K562 (cell line): ENCODE results near the gene IGSF21. TPM values are rescaled to one million over a fixed set of nuclear protein-coding genes. Genes with fewer than 3 reads are reported as not detected.

Experiments used
- E2F5 ChIP-seq: sonication (generic); formaldehyde crosslinking; IDR thresholded peaks from 2 replicates; pipeline ENCODE4 v1.8.0; 2022; ENCODE audit warnings: mild to moderate bottlenecking, missing genetic modification reagents
- GTF2F1 ChIP-seq: IDR thresholded peaks from 2 replicates; pipeline ENCODE4 v1.6.1; 2011; ENCODE audit warnings: low read depth, low read length, improper control_type of control experiment
- MBD1 ChIP-seq: fragments of 250-450 bp; sonication (Bioruptor Pico); IDR thresholded peaks from 2 replicates; pipeline ENCODE4 v1.8.0; 2022; ENCODE audit warnings: inconsistent platforms
- MTA2 ChIP-seq: fragments of 450-650 bp; IDR thresholded peaks from 2 replicates; pipeline ENCODE4 v1.6.1; 2016; ENCODE audit warnings: low read depth
- PHF8 ChIP-seq: fragments of 200-600 bp; sonication (generic); IDR thresholded peaks from 2 replicates; pipeline ENCODE4 v1.6.1; 2012; ENCODE audit warnings: mixed run types, mild to moderate bottlenecking, inconsistent platforms, low read length, moderate library complexity, borderline replicate concordance
- RCOR1 ChIP-seq, 2 experiments: IDR thresholded peaks; 2 replicates each; pipeline ENCODE4 v1.6.1; 2012; ENCODE audit warnings: low read depth in 2 of 2, low read length in 2 of 2, borderline replicate concordance in 1 of 2, improper control_type of control experiment in 1 of 2
- SIX5 ChIP-seq, 2 experiments: IDR thresholded peaks; 2 replicates each; pipeline ENCODE4 v1.6.1; 2011; ENCODE audit warnings: low read length in 2 of 2, borderline replicate concordance in 1 of 2, low read depth in 1 of 2, mild to moderate bottlenecking in 1 of 2, moderate library complexity in 1 of 2; ENCODE audit not compliant: insufficient read depth in 1 of 2
- SMAD1 ChIP-seq: fragments of 150-350 bp; IDR thresholded peaks from 2 replicates; pipeline ENCODE4 v1.6.1; 2014; ENCODE audit warnings: low read length, low read depth; ENCODE audit not compliant: partially characterized antibody
- STAT6 ChIP-seq: sonication (generic); formaldehyde crosslinking; IDR thresholded peaks from 2 replicates; pipeline ENCODE4 v1.8.1; 2023; ENCODE audit warnings: mild to moderate bottlenecking, missing genetic modification reagents
- TBP ChIP-seq: optimal IDR thresholded peaks from 2 replicates; pipeline ENCODE3; 2011; ENCODE audit warnings: low read depth, low read length, improper control_type of control experiment
- THRB ChIP-seq: fragments of 450-650 bp; formaldehyde crosslinking; conservative IDR thresholded peaks from 2 replicates; pipeline ENCODE4 v1.4.0; 2022; ENCODE audit warnings: mild to moderate bottlenecking, missing genetic modification characterization
- ZNF232 ChIP-seq: sonication (generic); formaldehyde crosslinking; IDR thresholded peaks from 2 replicates; pipeline ENCODE4 v1.8.0; 2022; ENCODE audit warnings: mild to moderate bottlenecking, missing genetic modification reagents
- ZNF408 ChIP-seq: fragments of 250-450 bp; sonication (Bioruptor Pico); IDR thresholded peaks from 2 replicates; pipeline ENCODE4 v1.4.0; 2020; ENCODE audit warnings: low read depth, mild to moderate bottlenecking, moderate library complexity
- ZNF518B ChIP-seq: fragments of 250-450 bp; sonication (Bioruptor Pico); IDR thresholded peaks from 2 replicates; pipeline ENCODE4 v1.5.0; 2021; ENCODE audit warnings: mild to moderate bottlenecking, moderate library complexity
- polyA plus RNA-seq, 8 experiments: library from polyadenylated mRNA; depleted of rRNA in 4 of 8; stranded (reverse) in 5 of 8; unstranded in 3 of 8; fragments of >200 nt; fragmentation: Nextera tagmentation in 2 of 8; fragmentation: Illumina TruSeq in 1 of 8; extraction: Ambion mirVana in 2 of 8; extraction: Trizol in 1 of 8; gene quantifications; 2 replicates each; pipeline versions ENCODE4 v1.2.1 to v1.2.3, GENCODE V29; 2011 to 2014; ENCODE audit warnings: inconsistent platforms in 1 of 8, missing spikeins in 1 of 8
- total RNA-seq, 7 experiments: library from RNA; depleted of rRNA in 6 of 7; stranded (reverse); fragments of >200 nt in 6 of 7; fragmentation: Illumina TruSeq in 2 of 7; extraction: Trizol in 2 of 7; gene quantifications; 2 replicates each; pipeline versions ENCODE4 v1.2.1 to v1.2.3, GENCODE V29; 2011 to 2021; ENCODE audit warnings: low replicate concordance in 1 of 7
- TF ChIP-seq, protein P1 (sequence below): fragments of 250-450 bp; sonication (Bioruptor Pico); IDR thresholded peaks from 2 replicates; pipeline ENCODE4 v1.4.0; 2020; ENCODE audit warnings: borderline replicate concordance

IGSF21 gene
- total and polyA plus RNA-seq, 9 of the 15 experiments (the other 6 are each of a cell fraction or from before 2014, with no cell fraction given), result not detected

DNA sequence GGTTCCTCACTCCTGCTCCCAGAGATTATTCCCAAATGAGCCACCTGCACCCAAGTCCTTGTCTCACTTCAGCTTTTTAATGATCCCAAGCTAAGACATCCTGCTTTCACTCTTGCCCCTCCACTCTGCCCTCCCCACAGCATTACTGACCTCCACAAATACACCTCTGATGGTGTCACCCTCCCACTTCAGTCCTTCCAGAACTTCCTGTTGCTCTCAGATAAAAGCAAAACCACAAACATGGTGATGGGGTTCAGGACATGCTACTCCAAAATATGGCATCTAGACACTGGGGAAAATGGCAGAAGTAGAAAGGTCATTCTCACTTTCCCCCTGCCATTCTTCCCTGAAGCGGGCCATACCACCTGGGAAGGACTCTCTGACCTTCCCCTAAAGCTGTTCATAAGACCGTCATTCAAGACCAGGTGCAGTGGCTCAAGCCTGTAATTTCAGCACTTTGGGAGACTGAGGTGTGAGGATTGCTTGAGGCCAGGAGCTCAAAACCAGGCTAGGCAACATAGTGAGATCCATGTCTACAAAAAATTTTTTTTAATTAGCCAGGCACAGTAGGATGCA, 307.4 kb downstream of the IGSF21 start (continued):
- no peak for TF ChIP-seq MBD1 (CRISPR knock-in tag)
- TF ChIP-seq, protein P1, sequence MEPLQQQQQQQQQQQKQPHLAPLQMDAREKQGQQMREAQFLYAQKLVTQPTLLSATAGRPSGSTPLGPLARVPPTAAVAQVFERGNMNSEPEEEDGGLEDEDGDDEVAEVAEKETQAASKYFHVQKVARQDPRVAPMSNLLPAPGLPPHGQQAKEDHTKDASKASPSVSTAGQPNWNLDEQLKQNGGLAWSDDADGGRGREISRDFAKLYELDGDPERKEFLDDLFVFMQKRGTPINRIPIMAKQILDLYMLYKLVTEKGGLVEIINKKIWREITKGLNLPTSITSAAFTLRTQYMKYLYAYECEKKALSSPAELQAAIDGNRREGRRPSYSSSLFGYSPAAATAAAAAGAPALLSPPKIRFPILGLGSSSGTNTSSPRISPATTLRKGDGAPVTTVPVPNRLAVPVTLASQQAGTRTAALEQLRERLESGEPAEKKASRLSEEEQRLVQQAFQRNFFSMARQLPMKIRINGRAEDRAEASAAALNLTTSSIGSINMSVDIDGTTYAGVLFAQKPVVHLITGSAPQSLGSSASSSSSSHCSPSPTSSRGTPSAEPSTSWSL (CRISPR knock-in tag), result no peak
- no peak for TF ChIP-seq GTF2F1
- TF ChIP-seq SMAD1, result no peak
- TF ChIP-seq ZNF232 (CRISPR knock-in tag), result no peak
- TF ChIP-seq RCOR1 (IDR thresholded peaks at IDR 0.05; ENCODE audit: borderline replicate concordance in 1 of 2, low read depth in 2 of 2, low read length in 2 of 2), result peak in 1 of 2 experiments; percentile 70; a peak in 1 of 4 replicates
- no peak for TF ChIP-seq E2F5
- no peak for TF ChIP-seq MTA2
- TF ChIP-seq SIX5 (IDR thresholded peaks at IDR 0.05; ENCODE audit: borderline replicate concordance in 1 of 2, insufficient read depth in 1 of 2, low read depth in 1 of 2, low read length in 2 of 2), result no peak
- no peak for TF ChIP-seq ZNF518B (CRISPR knock-in tag)
- no peak for TF ChIP-seq ZNF408
- TF ChIP-seq PHF8, result no peak
- TF ChIP-seq STAT6 (CRISPR knock-in tag), result no peak
- TF ChIP-seq TBP, result no peak
- TF ChIP-seq THRB, result 0 out of 2 replicates have a peak, but pooled peaks have one; percentile 22
